A204.1 (cell line): Measurements from ENCODE around the gene RASAL3.

ENCODE experiments used
- FAIRE-seq: peaks from 2 replicates; lab custom pipeline; 2012; peaks lifted over from hg19 to GRCh38; lab: Jason Lieb, UNC

Gene RASAL3

GRCh38 chr19:15448778-15449619 lies 15.3 kb downstream of the RASAL3 start:
- no peak for FAIRE-seq

GRCh38 chr19:15448044-15448777 lies 16.1 kb downstream of the RASAL3 start:
- no peak for FAIRE-seq

- FAIRE-seq: no peak
Observed at GRCh38 chr19:15447057-15447456, 17.3 kb downstream of the RASAL3 start.

GRCh38 chr19:15445807-15446376 lies 18.5 kb downstream of the RASAL3 start:
- no peak for FAIRE-seq

- FAIRE-seq: no peak
Observed at GRCh38 chr19:15445227-15445605, 19.1 kb downstream of the RASAL3 start.

- FAIRE-seq: no peak
Observed at GRCh38 chr19:15444505-15445226, 19.7 kb downstream of the RASAL3 start.

GRCh38 chr19:15443838-15444237 lies 20.5 kb downstream of the RASAL3 start:
- no peak for FAIRE-seq

GRCh38 chr19:15443325-15443724 lies 21.0 kb downstream of the RASAL3 start:
- no peak for FAIRE-seq

GRCh38 chr19:15442142-15442920 lies 22.0 kb downstream of the RASAL3 start:
- FAIRE-seq: no peak

GRCh38 chr19:15441317-15441716 lies 23.0 kb downstream of the RASAL3 start:
- no peak for FAIRE-seq

- FAIRE-seq: no peak
Observed at GRCh38 chr19:15439821-15440641, 24.3 kb downstream of the RASAL3 start.

- no peak for FAIRE-seq
Observed at GRCh38 chr19:15439078-15439799, 25.1 kb downstream of the RASAL3 start.

- no peak for FAIRE-seq
Observed at GRCh38 chr19:15438577-15438976, 25.8 kb downstream of the RASAL3 start.

- FAIRE-seq: no peak
Observed at GRCh38 chr19:15438124-15438496, 26.2 kb downstream of the RASAL3 start.

GRCh38 chr19:15437355-15438123 lies 26.8 kb downstream of the RASAL3 start:
- no peak for FAIRE-seq

GRCh38 chr19:15436826-15437110 lies 27.6 kb downstream of the RASAL3 start:
- no peak for FAIRE-seq

- FAIRE-seq: no peak
Observed at GRCh38 chr19:15436012-15436825, 28.1 kb downstream of the RASAL3 start.

GRCh38 chr19:15433519-15434069 lies 30.8 kb downstream of the RASAL3 start:
- FAIRE-seq: no peak
